ENCODE results near the gene LANCL3. TPM values are rescaled to one million over a fixed set of nuclear protein-coding genes. Genes with fewer than 3 reads are reported as not detected.
"Not testable (repeated sequence)": the region's sequence is repeated elsewhere in the genome, so short reads cannot be mapped to it uniquely, and the experiment has no call there.

The LANCL3 gene
- 0.05 TPM for polyA plus RNA-seq (2013, experiment 1 of 2; ENCODE audit: insufficient read length)
- 0.01 TPM for polyA plus RNA-seq (2013, experiment 2 of 2; ENCODE audit: insufficient read length)

- not testable (repeated sequence) for DNase-seq
These were observed at the start of gene LANCL3 for GRCh38 chrX:37571426-37572107. Gene LANCL3, plus strand, starts transcription at chrX:37571661. Its CDS starts 210 bp downstream, at chrX:37571871.

GRCh38 chrX:37523673-37524072 lies 47.8 kb upstream of the LANCL3 start:
- DNase-seq: not testable (repeated sequence)

- DNase-seq: no peak
These were observed 29.5 kb upstream of the LANCL3 start for GRCh38 chrX:37541991-37542390.

DNA sequence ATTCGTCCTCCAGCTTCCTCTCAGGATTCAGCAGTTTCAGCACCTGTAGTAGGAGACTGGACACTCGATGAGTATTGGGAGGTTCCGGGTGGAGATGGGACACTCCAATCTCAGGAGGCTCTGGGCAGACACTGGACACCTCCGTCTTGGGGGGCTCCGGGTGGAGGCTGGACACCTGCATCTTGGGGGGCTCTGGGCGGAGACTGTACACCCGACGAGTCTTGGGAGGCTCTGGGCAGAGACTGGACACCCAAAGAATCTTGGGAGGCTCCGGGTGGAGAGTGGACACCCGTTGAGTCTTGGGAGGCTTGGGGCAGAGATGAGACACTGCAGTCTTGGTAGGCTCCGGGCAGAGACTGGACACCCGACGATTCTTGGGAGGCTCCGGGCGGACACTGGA lies 28.7 kb upstream of the LANCL3 start:
- no peak for DNase-seq

- no peak for DNase-seq
These were observed 28.1 kb upstream of the LANCL3 start for GRCh38 chrX:37543324-37543723.

DNA sequence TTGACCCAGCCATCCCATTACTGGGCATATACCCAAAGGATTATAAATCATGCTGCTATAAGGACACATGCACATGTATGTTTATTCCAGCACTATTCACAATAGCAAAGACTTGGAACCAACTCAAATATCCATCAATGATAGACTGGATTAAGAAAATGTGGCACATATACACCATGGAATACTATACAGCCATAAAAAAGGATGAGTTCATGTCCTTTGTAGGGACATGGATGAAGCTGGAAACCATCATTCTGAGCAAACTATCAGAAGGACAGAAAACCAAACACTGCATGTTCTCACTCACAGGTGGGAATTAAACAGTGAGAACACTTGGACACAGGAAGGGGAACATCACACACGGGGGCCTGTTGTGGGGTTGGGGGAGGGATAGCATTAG lies 26.9 kb upstream of the LANCL3 start:
- not testable (repeated sequence) for DNase-seq

DNA sequence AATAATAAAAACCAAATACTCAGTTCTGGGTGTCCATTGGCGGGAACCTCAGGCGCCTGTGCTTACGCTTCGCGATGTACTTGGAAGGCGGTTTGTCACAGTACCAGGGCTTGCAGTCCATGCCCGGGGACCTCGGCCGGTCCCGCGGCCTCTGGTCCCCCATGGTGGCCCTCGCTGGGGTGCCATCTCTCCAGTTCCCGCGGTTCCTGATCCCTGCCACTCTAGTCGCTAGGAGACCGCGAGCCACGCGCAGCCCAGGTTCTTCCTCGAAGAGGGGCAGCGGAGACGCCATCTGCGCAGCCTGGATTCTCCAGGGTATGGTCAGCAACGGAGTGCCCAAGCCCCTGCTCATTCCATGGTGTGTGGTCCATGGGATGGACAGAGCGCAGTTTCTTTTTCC lies 26.4 kb upstream of the LANCL3 start:
- DNase-seq: no peak

DNA sequence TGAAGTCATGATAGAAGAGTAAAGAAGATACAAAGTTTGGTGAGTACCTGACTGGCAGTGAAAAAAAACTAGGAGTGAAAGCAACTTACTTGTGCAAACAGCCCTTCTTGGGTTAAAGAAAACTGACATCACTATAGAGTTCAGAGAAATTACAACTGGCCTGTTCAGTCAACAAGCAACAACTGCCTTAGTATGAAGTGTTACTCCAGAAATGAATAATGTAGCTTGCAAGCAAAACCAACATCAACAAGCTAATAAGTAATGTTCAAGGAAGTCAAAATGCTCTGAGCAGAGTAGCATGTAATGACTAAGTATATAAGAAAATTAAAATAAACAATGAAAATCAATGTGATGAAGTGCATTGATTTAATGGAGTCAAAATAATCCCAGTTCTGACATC lies 21.8 kb upstream of the LANCL3 start:
- DNase-seq: not testable (repeated sequence)

DNA sequence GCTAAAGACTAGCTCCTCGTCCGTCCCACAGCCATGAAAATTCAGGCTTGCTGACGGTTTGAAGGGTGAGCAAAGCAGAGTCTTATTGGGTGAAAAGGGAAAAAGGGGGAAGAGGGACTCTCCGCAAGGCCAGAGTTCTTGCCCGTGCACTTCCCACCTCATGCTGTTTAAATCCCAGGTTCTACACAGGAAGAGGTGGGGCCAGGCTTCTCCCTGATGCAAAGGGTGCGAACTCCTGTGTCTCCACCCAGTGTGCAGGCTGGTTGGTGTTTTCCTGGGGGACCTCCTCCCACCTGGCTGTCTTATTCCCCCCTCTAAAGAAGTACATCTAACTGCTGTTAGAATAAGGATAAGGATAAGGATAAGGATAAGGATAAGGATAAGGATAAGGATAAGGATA lies 18.0 kb upstream of the LANCL3 start:
- no peak for DNase-seq

DNA sequence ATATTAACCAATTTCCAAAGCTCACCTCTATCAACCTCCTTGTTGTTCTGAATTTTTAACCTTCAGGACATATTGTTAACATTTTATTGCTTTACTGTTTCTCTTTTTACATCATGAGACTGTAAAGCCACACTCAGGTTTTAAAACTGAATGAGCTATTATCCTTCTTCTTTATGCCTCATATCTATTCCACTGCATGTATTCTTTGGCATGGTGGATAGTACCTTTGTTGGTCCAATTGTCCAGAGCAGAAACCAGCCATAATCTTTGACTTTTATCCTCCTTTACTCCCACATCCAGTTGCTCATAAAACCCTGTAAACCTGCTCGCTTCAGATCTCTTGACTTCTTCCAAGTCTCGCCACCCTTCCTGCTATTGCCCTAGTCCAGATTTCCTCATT lies 6.2 kb upstream of the LANCL3 start:
- DNase-seq: not testable (repeated sequence)

DNA sequence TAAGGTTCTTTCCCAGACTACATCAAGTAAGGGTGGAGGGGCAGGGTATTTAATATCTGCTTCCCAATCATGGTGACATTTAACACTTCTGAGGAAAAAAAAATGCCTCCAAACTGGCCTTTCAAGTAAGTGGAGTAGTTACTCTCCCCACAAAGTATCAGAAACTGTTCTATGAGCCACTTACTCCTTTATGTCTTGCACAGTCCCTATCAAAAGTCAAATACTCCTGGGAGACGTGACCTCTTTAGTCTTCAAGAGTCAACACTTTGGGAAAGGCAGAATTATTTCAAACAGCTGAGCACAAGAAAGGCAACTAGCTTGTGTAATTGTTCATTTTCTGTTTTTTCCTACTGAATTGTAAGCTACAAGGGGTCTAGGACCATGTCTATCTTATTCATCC lies 1.1 kb upstream of the LANCL3 start:
- DNase-seq: not testable (repeated sequence)

DNA sequence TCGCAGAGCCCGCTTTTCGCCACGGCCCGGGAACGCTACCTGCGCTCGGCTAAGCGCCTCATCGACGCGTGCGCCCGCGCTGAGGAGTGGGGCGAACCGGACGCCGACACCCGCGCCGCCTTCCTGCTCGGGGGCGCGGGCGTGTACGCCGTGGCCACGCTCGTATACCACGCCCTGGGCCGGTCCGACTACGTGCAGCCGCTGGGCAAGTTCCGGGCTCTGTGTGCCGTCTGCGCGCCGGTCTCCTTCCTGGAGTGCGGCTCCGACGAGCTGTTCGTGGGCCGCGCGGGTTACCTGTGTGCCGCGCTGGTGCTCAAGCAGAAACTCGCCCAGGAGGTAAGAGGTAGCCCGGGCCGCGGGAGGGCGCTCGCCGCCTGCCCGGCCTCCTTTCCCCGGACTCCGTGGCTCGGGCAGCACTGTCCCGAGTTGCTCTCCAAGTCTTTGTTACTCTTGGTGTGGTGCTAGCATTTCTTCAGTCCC lies 687 bp downstream of the LANCL3 start:
- DNase-seq: not testable (repeated sequence)

DNA sequence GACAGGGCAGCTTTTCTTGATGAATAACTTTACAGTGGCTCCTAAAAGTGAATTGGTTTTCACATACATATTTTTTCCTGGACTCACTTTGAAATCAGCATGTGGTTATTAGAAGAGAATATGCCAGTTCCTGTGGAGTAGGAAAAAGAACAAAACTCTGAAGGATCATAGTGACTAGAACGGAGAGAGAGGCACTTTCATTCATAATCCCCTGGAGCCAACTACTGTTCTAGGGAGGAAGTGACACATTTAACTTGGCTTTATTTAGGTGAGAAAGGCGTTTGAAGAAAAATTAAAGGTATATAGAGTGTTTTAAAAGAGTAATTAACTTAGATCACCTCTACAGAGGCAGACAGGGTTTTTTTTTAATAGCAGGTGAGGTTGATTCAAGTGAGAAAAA lies 1.7 kb downstream of the LANCL3 start:
- DNase-seq: not testable (repeated sequence)

DNA sequence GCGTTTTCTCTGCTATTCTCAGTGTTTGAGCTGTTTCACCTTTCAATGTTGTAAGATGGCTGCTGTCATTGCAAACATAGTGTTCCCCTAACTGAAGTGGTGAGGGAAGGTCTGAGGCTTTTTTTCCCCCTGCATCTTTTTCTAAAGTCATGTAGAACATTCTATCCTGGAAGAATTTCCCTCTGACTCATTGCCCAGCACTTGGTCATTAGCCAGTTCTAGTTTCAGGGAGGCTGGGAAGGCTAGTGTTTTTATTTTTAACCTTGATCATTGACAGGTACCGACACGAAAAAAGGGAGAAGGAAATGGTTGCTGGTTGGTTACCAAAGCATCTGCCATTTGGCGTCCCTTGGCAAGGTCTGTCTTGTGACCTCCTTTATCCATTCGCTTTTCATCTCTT lies 6.6 kb downstream of the LANCL3 start:
- DNase-seq: no peak

GRCh38 chrX:37580080-37580479 lies 8.6 kb downstream of the LANCL3 start:
- no peak for DNase-seq

DNA sequence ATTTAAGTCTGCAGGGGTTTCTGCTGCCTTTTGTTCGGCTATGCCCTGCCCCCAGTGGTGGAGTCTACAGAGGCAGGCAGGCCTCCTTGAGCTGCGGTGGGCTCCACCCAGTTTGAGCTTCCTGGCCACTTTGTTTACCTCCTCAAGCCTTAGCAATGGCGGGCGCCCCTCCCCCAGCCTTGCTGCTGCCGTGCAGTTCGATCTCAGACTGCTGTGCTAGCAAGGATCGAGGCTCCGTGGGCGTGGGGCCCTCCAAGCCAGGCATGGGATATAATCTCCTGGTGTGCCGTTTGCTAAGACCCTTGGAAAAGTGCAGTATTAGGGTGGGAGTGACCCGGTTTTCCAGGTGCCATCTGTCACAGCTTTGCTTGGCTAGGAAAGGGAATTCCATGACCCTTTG lies 15.9 kb downstream of the LANCL3 start:
- not testable (repeated sequence) for DNase-seq

DNA sequence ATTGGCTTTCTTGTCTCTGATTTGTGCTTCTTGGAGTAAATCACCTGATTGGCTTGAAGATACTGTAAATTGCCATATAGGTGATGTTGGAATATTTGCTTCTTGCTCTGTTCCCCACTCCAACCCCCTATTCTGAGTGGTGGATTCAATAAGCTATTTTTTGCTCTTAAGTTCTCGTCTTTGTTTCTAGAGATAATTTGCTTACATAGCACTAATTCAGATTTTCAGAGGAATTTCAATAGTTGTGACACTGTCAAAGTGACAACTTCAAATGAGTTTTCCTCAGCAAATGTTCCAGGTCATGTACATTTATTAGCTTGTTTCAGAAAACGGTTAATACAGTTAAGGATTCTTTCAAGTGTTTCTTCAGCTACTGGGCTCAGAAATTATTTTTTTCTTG lies 18.6 kb downstream of the LANCL3 start:
- no peak for DNase-seq

GRCh38 chrX:37594755-37595382 lies 23.4 kb downstream of the LANCL3 start:
- DNase-seq: no peak

GRCh38 chrX:37599729-37600128 lies 28.3 kb downstream of the LANCL3 start:
- DNase-seq: no peak

DNA sequence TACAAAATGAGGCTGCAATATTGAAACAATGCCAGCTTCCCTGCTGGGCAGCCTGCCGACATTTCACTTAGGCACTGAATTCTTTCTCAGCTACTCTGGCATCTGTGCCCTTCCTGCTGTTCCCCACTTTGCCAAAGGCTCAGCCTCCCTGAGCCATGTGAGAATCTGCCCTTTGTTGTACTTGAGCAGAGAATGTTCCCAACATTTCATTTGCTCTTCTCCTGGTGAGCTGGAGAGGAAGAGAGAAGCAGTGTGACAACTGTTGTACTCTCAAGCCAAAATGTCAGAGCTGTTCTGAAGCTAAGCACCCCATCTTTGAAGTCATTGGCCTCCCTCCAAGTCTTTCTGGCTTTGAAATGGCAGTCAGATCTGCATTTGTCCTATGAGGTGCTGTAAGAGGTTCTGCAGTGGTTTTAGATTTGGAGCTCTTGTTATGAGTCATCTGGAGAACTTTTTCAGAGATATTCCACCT lies 32.5 kb downstream of the LANCL3 start:
- DNase-seq: no peak

DNA sequence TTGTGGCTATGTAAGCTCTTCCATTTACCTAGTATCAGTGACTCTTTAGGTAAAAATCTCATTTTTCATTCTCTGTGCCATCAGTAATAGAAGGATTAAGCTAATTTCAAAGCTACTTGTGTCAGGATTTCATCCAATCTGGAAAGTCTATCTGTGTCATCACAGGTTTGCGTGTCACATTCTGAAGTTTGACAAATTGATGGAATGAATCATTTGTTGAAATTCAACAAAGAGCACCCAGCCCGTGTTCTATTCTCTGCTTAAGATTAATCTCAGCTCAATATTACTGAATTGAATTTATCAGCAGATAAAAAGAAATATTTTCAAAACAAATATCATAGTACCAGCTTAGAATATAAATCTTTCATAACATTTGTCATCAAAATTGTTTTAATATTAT lies 35.8 kb downstream of the LANCL3 start:
- no peak for DNase-seq

GRCh38 chrX:37608156-37608555 lies 36.7 kb downstream of the LANCL3 start:
- DNase-seq: no peak

DNA sequence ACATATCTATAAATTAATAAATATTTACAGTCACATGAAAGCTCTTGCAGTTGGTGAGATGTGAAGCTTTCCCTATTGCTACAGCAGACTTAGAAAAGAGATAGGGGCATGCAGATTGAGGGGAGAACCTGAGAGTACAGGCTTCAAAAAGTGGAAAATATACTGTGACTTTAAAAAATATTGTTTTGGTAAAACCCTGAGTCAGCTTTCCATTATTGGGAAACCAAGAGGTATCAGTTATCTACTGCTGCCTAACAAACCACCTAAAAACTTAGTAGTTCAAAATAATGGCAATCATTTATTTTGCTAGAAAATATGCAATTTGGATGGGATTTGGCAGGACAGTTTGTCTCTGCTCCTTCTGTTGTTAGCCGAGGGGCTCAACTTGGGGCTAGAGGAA lies 38.3 kb downstream of the LANCL3 start:
- DNase-seq: no peak

DNA sequence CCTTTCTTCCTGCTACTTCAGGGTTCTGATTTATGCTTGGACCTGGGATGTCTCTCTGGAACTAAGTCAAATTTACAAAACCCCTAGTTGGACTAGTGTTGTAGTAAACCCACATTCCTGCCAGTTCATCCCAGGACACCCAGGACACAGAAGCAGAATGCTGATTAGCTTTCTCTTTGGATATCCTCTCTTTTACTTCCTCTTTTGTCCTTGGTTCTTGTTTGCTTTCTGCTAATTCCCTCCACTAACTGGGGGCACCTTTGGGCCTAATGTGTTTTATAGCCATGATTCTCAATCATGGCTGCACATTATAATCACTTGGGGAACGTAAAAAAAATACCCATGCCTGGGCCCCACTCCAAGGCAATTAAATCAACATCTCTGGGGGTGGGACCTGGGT lies 42.5 kb downstream of the LANCL3 start:
- DNase-seq: no peak

Measured in fibroblast of skin of abdomen (primary cell).